Ascending aorta (tissue), 2 donors: Measurements from ENCODE around the gene ADCY2. TPM values are rescaled to one million over a fixed set of nuclear protein-coding genes. Genes with fewer than 3 reads are reported as not detected.

Experiments
- DNase-seq, 2 donors: peaks; one replicate each; pipeline ENCODE4 v3.0.0-alpha.2; 2019; ENCODE audit warnings: low spot score in 2 of 2
- H3K27ac ChIP-seq, 2 donors: fragments of 200-600 bp; sonication (generic); one replicate each; pipeline ENCODE4 v1.5.1; 2016 to 2017; ENCODE audit warnings: mild to moderate bottlenecking in 1 of 2
- H3K27me3 ChIP-seq: fragments of 200-600 bp; sonication (generic); one replicate; pipeline ENCODE4 v1.5.1; 2017
- H3K36me3 ChIP-seq, 2 donors: fragments of 200-600 bp; sonication (generic); one replicate each; pipeline ENCODE4 v1.5.1; 2016
- H3K4me1 ChIP-seq, 2 donors: fragments of 200-600 bp; sonication (generic); one replicate each; pipeline ENCODE4 v1.5.1; 2016 to 2017; ENCODE audit warnings: mild to moderate bottlenecking in 1 of 2
- H3K4me3 ChIP-seq, 2 donors: fragments of 200-600 bp; sonication (generic); one replicate each; pipeline ENCODE4 v1.5.1; 2016 to 2017; ENCODE audit warnings: mild to moderate bottlenecking in 1 of 2
- H3K9me3 ChIP-seq, 2 donors: fragments of 200-600 bp; sonication (generic); one replicate each; pipeline ENCODE4 v1.5.1; 2016
- CTCF ChIP-seq, 3 experiments: fragments of 200-600 bp in 2 of 3; fragments of 450-650 bp in 1 of 3; sonication (generic) in 2 of 3; IDR thresholded peaks; one replicate each; pipeline ENCODE4 v1.5.1; 2016 to 2019; ENCODE audit warnings: antibody characterized with exemption in 3 of 3, mild to moderate bottlenecking in 1 of 3, moderate library complexity in 1 of 3
- intact Hi-C: fragments of 100-400 bp; cut with DNase I; formaldehyde crosslinking; loops from one replicate; pipeline ENCODE4 v1.15.1; 2023
- total RNA-seq: library from RNA; depleted of rRNA; stranded (reverse); fragments of >200 nt; gene quantifications from one replicate; pipeline ENCODE4 v1.1.0, GENCODE V29; 2016

ADCY2 gene
- 0.11 TPM for total RNA-seq

- intact Hi-C loops = loop anchor here (2.0 to 10.0 kb wide), 8 partner anchors 96 to 941 kb away; partner anchors contain the start of genes CFAP90, NSUN2 and SRD5A1
- peaks cover 3% of the 10 kb centered on the region in 2 donors for H3K4me1 ChIP-seq
- no peak for TF ChIP-seq CTCF (IDR thresholded peaks at IDR 0.05)
- H3K36me3 ChIP-seq = no peaks in the 10 kb centered on the region
- peak within 1 kb of the TSS; percentile 70 to 80 for H3K4me3 ChIP-seq
- DNase-seq = no peak
- peak within 1 kb of the TSS; percentile 80 to 84 for H3K27ac ChIP-seq
- H3K9me3 ChIP-seq = no peaks in the 10 kb centered on the region
- H3K27me3 ChIP-seq = no peaks in the 10 kb centered on the region
Measured at GRCh38 chr5:7395947-7396712, at the start of gene ADCY2. Gene ADCY2 (plus strand): TSS chr5:7396138. CDS start chr5:7396297, 159 bp downstream.

GRCh38 chr5:7347377-7347776 is 48.6 kb upstream of the ADCY2 start:
- DNase-seq = no peak
- Histone ChIP-seq H3K4me3 (no peak overlapping the region), H3K27ac (no peak overlapping the region), H3K9me3 (peaks cover 0 to 4% of the 10 kb centered on the region in 2 donors), H3K4me1 (no peaks in the 10 kb centered on the region), H3K27me3 (no peaks in the 10 kb centered on the region), H3K36me3 (no peaks in the 10 kb centered on the region)
- intact Hi-C loops = no loop called here
- TF ChIP-seq CTCF (IDR thresholded peaks at IDR 0.05) = no peak

- intact Hi-C loops = no loop called here
- no peak for DNase-seq
- no peak for TF ChIP-seq CTCF (IDR thresholded peaks at IDR 0.05)
- Histone ChIP-seq H3K4me1 (no peaks in the 10 kb centered on the region), H3K27me3 (no peaks in the 10 kb centered on the region), H3K4me3 (no peak overlapping the region), H3K27ac (no peak overlapping the region), H3K9me3 (no peaks in the 10 kb centered on the region), H3K36me3 (no peaks in the 10 kb centered on the region)
Measured at GRCh38 chr5:7348168-7348854, 47.6 kb upstream of the ADCY2 start.

- Histone ChIP-seq H3K4me1 (no peaks in the 10 kb centered on the region), H3K27ac (no peak overlapping the region), H3K4me3 (no peak overlapping the region), H3K36me3 (no peaks in the 10 kb centered on the region), H3K9me3 (no peaks in the 10 kb centered on the region), H3K27me3 (no peaks in the 10 kb centered on the region)
- DNase-seq = no peak
- no peak for TF ChIP-seq CTCF (IDR thresholded peaks at IDR 0.05)
- intact Hi-C loops = no loop called here
Measured at GRCh38 chr5:7361593-7361992, 34.3 kb upstream of the ADCY2 start.

GRCh38 chr5:7363067-7363677 is 32.8 kb upstream of the ADCY2 start:
- Histone ChIP-seq H3K27me3 (no peaks in the 10 kb centered on the region), H3K36me3 (no peaks in the 10 kb centered on the region), H3K9me3 (no peaks in the 10 kb centered on the region), H3K27ac (no peak overlapping the region), H3K4me3 (no peak overlapping the region), H3K4me1 (no peaks in the 10 kb centered on the region)
- DNase-seq = no peak
- TF ChIP-seq CTCF (IDR thresholded peaks at IDR 0.05) = no peak
- intact Hi-C loops = no loop called here
